GM12874 (cell line): Measurements from ENCODE around the gene COL6A2.

Experiments
- TF ChIP-seq, protein P1 (sequence below): IDR thresholded peaks from 2 replicates; pipeline ENCODE4 v1.5.1; 2011; ENCODE audit warnings: low read depth, mild to moderate bottlenecking, control low read depth, low read length, moderate library complexity; ENCODE audit not compliant: insufficient read depth

The COL6A2 gene

DNA sequence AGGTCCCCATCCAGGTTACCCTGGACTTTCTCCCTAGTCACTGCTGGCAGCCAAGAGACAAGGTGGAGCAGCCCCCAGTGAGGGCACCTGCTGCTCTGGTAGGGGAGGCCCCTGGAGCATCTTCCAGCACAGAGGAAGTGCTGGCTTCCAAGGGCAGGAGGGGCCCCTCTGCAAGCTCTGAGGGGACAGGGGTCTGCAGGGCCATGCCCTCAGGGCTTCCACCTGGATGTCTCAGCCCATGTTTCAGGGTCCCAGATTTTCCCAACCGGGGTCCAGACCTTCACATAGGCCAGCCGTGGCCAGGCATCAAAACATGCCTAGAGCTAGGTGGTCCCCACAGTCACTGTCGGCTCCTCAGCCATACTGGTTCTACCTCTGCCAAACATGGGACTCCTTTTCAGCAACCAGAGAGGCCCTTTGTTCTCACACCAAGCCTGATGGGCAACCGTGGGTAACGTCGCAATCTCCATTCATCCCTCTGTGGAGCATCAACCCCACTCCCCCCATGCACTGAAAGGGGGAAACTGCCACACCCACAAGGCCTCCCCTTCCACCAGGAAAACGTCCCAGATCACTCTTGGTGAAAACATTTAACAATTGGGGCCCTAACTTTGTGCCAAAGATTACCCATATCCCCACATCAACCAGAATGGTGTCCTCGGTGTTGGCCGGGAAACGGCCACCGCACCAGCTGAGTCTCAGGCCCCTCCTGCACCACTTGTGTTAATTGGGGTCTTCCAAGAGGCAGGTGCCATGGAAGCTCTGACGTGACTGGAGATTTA lies 1.9 kb upstream of the COL6A2 start:
- TF ChIP-seq, protein P1, sequence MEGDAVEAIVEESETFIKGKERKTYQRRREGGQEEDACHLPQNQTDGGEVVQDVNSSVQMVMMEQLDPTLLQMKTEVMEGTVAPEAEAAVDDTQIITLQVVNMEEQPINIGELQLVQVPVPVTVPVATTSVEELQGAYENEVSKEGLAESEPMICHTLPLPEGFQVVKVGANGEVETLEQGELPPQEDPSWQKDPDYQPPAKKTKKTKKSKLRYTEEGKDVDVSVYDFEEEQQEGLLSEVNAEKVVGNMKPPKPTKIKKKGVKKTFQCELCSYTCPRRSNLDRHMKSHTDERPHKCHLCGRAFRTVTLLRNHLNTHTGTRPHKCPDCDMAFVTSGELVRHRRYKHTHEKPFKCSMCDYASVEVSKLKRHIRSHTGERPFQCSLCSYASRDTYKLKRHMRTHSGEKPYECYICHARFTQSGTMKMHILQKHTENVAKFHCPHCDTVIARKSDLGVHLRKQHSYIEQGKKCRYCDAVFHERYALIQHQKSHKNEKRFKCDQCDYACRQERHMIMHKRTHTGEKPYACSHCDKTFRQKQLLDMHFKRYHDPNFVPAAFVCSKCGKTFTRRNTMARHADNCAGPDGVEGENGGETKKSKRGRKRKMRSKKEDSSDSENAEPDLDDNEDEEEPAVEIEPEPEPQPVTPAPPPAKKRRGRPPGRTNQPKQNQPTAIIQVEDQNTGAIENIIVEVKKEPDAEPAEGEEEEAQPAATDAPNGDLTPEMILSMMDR: no peak

DNA sequence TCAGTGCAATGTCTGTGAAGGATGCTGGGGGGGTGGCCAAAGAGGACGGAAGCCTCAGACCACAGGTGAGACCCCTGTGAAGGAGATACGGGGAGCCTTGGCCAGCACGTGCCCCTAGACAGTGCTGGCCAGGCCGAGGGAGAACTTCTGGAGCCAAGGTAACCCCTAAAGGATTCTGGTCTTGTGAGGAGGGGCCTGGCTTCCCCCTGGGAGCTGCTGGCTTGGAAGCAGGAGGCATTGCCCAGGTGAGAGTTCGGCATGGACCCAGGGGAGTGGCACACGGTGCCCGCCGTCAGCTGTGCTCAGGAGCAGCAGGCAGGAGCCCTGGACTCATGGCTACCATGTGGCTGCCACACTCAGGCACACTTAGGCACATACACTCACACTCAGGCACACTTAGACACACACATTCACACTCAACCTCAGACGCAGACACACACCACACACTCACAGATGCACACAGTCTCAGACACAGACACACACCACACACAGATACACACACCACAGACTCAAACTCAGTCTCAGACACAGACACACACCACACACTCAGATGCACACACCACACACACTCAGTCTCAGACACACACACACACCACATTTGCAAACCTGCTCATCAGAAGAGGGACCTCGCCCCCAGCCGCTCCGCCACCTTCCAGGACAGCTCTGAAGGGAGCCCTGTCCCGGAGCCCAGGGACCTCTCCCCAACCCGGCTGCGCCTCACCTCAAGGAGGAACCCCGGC lies 1.1 kb upstream of the COL6A2 start:
- TF ChIP-seq, protein P1: no peak

DNA sequence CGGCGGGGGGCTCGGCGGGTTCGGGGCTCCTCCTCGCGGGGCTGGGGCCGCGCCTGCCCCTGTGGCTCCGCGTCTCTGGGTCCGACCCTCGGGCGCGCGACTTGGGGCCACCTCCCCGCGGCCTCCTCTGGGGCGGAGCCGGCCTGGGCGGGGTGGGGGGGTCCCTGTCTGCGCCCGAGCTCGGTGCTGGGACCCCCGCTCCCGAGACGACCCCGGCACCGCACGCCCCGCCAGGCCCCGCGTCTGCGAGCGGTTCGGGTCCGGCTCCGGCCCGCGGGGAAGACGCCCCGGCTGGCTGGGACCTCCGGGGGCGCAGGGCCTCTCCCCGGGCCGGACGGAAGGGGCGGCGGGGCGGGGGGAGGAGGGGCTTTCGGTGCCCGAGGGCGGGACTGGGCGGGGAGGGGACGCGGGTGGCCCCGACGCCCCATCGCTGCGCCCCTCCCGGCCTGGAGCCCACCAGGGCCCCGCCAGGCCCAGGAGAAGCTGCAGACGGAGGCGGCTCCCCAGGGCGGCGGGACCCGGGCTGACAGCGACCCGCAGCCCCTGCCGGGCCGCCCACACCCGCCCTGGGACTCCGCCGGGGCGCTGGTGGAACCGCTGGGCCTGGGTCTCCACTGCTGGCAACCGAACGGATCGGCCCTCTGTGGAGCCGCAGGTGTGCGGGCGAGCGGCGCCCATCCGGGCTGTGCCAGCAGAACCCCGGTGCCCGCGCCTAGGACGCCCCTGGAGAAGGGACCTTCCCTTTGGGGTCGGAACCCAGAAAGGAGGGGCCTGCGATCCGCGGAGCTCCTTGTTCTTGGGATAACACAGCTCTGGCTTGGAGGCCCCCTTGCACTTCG lies 610 bp downstream of the COL6A2 start:
- TF ChIP-seq, protein P1: no peak

DNA sequence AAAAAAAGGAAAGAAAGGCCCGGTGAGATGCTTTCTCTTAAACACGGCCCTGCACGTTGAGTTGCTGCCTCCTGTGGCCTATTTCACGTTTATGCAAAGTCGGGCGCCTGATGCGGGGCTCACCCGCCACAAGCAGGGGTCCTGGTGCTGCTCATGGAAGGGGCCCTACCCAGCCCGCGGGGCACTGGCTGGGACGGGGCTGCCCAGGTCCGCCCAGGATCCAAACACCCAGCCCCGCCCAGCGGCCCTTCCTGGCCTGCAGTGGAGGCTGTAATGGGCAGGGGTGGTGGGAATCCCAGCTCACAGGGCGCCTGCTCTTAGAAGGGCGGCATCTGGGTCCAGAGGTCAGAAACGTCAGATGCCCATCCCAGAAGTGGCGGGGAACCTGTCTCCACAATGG lies 1.6 kb downstream of the COL6A2 start:
- TF ChIP-seq, protein P1: no peak

DNA sequence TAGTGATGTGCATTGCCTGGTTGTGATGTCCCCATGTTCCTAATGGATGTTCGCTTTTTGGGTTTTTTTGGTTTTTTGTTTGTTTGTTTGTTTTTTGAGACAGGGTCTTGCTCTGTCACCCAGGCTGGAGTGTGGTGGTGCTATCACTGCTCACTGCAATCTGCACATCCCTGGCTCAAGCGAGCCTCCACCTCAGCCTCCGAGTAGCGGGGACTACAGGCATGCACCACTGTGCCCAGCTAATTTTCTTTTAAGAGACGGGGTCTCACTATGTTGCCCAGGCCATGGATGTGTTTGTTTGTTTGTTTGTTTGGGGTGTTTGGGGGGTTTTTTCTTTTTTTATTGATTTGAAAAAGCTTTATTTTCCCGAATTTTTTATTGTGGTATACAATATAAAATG lies 2.1 kb downstream of the COL6A2 start:
- TF ChIP-seq, protein P1: no peak

DNA sequence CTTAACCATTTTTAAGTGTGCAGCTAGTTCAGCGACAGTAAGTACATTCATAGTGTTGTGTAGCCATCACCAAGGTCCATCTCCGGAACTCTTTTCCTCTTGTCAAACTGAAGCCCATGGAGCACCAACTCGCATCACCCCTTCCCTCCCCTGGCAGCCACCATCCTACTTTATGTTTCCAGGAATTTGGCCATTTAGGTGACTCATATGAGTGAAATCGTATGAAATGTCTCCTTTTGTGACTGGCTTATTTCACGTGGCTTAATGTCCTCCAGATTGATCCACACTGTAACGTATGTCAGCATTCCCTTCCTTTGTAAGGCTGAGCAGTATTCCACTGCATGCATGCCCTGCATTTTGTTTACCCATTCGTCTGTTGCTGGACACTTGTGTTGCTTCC lies 2.5 kb downstream of the COL6A2 start:
- TF ChIP-seq, protein P1: no peak

DNA sequence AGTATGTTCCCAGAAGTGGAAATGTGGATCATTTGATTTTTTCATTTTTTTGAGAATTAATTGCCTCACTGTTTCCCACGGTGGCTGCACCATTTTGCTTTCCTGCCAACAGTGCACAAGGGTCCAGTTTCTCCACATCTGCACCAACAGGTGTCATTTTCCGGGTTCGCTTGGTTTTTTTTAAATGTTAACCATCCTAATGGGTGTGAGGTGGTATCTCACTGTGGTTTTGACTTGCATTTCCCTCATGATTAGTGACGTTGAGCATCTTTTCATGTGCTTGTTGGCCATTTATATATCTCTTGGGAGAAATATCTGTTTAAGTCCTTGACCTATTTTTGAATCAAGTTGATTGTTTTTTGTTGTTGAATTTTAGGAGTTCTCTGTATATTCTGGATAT lies 3.0 kb downstream of the COL6A2 start:
- TF ChIP-seq, protein P1: no peak
